Lower leg skin (tissue), 3 donors: Measurements from ENCODE around the gene CA10.

Source experiments
- CTCF ChIP-seq, 3 donors: fragments of 450-650 bp; IDR thresholded peaks; one replicate each; pipeline ENCODE4 v1.5.1; 2016; ENCODE audit warnings: antibody characterized with exemption in 3 of 3, mild to moderate bottlenecking in 3 of 3, moderate library complexity in 2 of 3
- POLR2A ChIP-seq, 2 donors: fragments of 450-650 bp; IDR thresholded peaks; one replicate each; pipeline ENCODE4 v1.6.1; 2016 to 2017; ENCODE audit warnings: antibody characterized with exemption in 2 of 2, mild to moderate bottlenecking in 1 of 2, moderate library complexity in 1 of 2

- no peak for TF ChIP-seq POLR2A (IDR thresholded peaks at IDR 0.05)
- no peak for TF ChIP-seq CTCF (IDR thresholded peaks at IDR 0.05)
Measured at GRCh38 chr17:51819341-51820219, 338.9 kb downstream of the CA10 start.
